Measurements from ENCODE around the gene CIBAR2.

The CIBAR2 gene

DNA sequence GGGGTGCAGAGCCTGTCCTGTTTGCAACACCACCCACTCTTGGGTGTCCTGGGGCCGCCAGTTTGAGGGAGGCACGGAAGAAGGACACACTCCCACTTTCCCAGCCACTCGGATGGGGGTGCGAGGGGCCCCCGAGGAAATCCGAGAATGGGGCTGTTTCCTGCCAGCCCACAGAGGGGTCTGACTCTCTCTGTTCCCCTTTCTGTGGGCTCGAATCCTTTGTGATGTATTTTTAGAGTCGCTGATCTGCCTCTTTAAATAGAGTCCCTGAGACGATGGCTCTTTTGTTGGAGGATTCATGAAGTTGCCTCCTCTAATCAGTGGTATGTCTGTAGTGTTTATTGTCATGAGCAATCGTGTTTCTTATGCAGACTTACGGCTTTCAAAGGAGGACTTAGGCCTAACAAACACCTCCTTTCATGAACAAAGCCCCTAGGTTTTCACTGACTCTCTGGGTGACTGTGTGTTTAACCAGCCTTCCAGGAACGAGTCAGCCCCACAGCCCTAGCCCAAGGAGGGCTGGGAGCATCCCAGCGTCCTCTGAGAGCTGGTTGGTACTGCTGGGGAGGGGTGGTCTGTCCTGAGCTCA, 29.1 kb downstream of the CIBAR2 start:
- no peak for DNase-seq (ENCODE audit: low read depth, low spot score)

DNA sequence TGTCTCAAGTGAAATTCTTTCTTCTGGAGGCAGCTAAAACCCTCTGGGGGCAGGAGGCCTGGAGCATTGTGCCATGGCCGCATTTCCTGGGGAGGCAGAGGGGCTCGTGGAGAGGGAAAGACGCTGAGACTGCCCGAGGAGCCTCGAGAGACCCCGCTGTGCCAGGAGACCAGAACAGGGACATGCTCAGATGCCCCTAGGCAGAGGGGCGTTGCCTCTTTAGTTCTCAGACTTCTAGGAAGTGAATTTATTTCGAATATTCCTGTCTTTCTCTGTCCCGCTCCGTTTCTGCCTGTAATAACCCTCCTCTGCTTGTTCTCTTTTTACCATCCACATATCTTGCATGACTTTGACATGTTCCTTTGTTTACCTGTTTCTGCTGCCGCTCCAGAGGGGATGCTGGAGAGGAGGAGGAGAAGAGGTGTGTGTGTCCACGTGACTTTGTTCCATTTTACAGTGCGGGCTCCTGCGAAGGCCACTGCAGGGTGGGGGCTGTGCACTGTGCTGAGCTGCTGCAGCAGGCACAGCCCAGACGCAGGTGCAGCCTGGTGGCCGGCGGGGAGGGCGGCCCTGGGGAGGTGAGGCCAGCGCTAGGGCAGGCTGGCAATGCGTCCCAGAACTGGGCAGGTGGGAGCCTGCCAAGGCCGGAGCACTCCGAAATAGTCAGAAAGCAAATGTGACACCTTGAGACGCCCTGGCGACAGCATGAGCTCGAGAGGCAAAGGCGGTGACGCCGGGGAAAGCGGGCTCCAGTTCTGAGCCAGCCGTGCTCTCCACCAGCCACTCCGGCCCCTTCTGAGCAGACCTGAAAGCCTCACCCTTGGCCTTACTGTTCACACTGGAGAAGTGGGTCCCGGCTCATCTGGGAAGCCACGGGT, 29.9 kb downstream of the CIBAR2 start:
- no peak for DNase-seq (ENCODE audit: low read depth, low spot score)

DNA sequence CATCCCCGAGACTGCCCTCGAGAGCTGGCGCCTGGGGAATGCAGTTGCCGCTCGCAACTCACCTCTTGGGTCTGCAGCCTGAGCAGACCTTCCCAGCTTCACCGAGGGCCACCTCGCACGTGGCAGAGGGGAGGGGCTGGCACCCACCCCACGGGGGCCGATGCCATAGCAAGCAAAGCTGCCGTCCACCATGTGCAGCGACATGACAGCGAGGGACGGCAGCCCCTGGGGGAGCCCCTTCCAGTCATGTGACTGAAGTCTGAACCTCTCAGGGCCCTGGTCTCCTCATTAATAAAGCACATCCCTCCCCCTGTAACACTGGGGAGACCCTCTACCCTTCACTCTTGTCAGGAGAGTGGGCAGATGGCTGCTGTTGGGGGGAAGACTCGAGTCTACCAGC, 30.5 kb downstream of the CIBAR2 start:
- no peak for DNase-seq (ENCODE audit: low read depth, low spot score)

DNA sequence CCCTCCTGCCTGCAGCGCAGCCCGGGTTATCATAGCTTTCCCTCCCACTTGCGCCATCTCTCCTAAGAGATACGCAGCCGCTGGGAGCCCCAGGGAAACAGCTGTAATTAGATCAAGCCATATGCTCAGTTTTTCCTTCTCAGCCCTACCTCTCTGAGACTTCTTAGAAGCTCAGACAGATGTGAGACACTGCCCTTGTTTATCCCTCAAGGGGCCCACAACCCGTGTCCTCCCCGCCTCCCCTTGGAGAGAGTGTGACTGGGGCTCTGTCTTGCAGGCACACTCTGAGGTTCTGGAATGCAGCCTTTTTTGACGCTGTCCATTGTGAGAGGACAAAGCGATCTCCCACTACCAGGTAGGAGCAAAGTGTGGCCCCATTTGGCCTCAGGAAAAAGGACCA, 31.2 kb downstream of the CIBAR2 start:
- no peak for DNase-seq (ENCODE audit: low read depth, low spot score)

DNA sequence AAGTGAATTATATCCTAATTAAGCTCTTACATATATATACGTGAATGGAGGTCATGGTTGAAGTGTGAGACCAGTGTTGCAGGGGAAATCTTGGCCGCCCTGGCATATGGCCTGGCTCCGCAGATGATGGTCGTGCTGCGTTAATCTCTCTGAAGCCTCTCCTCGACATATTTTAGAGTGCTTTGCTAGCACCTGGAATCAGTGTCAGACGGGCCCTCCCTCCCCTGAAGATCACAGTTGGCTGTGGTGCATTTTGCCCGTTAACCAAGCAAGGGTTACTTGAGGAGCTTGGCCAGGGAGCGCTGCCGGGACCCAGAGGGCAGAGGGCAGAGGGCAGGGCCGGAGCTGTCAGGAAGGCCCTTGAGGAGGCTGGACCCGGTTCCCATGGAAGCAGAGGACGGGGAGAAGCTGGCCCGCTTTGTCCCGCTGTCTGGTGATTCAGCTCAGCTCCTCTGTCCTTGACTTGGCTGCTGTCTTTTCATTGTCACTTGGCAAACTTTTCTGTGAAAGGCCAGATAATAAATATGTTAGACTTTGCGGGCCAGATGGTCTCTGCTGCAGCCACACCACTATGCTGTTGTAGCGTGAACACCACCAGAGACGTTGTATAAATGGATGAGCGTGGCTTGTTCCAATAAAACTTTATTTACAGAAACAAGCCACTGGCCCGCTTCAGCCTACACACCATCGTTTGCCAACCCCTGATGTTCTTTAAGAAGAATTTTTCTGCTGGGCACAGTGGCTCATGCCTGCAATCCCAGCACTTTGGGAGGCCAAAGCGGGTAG, 32.3 kb downstream of the CIBAR2 start:
- DNase-seq (ENCODE audit: low read depth, low spot score) = no peak

DNA sequence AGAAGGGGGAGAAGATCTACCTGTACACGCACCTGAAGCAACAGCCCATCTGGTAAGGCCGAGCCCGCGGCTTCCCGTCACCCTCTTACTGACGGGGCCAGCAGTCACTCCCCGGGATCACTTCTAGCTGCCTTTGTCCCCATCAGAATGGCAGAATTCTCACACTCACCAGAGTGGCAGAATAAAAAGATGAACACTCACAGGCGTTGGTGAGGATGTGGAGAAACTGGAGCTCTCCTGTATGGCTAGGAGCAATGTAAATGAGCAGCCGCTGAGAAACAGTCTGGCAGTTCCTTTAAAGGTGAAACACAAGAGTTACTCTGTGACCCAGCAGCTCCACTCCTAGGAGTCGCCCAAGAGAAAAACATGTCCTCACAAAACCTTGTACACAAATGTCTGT, 33.3 kb downstream of the CIBAR2 start:
- no peak for DNase-seq (ENCODE audit: low read depth, low spot score)

DNA sequence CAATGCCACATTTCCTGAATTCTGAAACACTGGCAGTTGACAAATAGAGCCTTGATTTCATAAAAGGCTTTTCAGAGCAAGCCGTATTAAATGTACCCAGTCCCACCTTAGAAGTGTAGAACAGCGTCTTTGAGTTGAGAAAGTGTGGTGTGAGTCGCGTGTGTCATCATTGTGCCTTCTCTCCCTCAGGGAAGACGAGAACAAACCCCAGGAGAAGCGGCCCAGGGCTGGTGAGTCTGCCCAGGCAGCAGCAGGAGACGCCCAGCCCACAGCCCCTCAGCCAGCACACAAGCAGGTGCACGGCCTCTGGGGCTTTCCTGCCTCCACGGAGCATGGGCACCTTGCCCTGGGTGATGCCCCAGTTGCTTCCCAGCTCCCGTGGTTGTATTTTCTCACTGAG, 34.0 kb downstream of the CIBAR2 start:
- DNase-seq (ENCODE audit: low read depth, low spot score) = no peak

DNA sequence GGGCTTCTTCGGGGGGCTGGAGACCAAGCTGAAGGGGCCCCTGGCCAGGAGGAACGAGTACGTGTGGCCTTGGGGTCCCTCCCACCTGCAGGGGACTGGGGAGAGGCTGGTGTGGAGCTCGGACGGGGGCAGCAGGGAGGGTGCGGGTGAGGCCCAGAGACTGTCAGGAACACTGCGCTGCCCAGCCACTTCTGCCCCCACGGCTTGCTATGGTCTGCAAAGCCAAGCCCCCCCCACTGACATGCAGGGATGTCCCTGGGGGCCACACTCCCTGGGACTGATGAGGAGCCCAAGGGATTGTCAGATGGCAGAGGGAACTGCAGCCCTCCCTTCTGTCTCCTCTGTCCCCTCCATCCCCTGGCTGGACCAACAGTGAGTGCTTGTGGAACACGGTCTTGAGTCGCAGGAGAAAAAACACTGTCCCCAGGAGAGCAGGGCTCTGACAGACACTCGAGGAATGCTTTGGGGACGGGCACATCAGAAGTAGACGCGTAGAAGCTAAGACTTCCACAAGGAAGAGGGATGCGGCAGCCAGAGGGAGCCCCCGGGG, 34.6 kb downstream of the CIBAR2 start:
- no peak for DNase-seq (ENCODE audit: low read depth, low spot score)

DNA sequence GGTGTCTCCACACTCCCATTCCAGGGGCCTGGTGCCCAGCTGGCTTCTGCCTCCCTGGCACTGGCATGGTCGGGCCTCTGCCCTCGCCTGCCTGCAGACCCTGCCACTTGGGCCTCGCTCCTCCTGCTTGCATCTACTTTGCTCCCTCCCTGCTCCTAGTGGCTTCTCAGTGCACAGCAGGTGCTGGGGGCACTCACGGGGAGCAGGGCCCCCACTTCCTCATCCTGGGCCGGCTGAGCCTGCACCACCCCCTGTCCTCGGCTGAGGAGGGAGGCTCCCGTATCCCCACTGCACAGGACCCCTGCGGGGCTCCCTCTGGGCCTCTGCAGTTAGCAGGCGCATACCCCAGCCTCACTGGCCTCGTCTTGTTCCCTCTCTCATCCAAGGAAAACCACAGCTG, 35.2 kb downstream of the CIBAR2 start:
- no peak for DNase-seq (ENCODE audit: low read depth, low spot score)

DNA sequence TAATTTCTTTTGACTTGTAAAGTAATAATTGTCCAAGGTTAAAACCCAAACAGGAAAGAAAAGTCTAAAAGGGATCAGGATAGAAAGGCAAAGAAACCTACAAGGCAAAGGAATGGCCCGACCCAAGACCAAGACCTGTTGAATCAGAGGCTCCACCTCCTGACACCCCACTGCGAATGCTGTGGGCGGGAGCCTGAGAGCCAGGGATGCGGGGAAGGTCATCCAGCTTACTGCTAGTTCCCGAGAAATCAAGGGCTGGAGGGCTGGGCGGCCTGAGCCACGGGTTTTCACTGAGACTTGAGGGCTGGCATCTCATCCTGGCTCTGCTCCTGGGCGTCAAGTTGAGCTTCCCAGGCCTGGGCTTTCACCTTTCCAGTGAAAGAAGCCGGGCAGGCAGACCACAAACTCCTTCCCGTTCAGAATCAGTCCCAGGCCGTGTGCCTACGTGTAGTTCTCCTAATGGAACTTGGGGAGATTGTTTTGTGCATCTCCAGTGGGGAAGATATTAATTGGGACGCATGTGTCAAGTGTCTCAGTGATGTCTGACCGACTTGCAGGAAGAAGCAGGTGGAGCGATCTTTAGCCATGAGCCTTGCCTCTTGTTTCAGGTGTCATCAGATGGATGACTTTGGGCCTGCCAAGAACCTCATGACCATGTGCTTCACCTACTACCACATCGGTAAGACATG, 36.9 kb downstream of the CIBAR2 start:
- DNase-seq (ENCODE audit: low read depth, low spot score) = no peak

DNA sequence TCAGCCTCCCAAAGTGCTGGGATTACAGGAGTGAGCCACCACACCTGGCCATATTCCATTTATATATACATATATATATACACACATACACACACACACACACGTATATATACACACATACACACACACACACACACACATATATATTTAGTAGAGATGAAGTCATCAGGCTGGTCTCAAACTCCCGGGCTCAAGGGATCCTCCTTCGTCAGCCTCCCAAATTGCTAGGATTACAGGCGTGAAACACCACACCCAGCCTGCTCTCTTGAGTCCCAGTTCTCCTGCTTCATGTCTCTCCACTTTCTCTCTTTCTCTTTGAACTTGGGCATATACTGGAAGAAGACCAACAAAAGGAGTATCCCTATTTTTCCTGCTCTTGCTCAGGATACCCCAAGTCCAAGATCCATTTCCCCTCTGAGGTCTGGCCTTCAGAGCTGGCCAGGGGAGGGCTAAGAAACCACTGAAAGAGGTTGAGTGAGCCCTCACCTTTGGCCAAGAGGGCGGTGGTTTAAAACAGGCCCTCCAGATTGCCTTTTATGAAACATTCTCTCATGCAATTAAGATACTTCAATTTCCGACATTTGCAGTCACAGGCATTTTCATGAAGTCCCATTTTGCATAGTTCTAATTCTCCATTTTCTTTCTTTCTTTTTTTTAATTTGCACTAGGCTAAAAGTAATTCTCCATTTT, 37.9 kb downstream of the CIBAR2 start:
- DNase-seq (ENCODE audit: low read depth, low spot score) = no peak

DNA sequence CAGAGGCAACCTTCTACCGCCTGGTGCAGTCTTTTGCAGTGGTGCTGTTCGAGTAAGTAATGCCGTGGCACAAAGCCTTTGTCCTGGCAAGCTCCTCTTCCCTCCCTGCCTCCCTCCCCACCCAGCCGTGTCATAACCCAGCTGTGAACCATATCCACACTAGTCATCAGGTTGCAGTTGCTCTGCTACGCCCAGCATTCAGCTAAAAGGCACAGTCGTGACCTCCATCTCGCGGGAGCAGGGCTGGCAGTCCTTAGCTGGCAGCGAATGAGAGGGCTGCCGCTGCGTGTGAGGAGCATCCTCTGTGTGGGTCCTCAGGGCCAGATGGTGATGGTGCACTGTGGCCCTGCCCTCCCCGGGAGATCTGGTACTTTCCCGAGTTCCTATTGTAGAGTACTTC, 39.3 kb downstream of the CIBAR2 start:
- DNase-seq (ENCODE audit: low read depth, low spot score) = no peak

DNA sequence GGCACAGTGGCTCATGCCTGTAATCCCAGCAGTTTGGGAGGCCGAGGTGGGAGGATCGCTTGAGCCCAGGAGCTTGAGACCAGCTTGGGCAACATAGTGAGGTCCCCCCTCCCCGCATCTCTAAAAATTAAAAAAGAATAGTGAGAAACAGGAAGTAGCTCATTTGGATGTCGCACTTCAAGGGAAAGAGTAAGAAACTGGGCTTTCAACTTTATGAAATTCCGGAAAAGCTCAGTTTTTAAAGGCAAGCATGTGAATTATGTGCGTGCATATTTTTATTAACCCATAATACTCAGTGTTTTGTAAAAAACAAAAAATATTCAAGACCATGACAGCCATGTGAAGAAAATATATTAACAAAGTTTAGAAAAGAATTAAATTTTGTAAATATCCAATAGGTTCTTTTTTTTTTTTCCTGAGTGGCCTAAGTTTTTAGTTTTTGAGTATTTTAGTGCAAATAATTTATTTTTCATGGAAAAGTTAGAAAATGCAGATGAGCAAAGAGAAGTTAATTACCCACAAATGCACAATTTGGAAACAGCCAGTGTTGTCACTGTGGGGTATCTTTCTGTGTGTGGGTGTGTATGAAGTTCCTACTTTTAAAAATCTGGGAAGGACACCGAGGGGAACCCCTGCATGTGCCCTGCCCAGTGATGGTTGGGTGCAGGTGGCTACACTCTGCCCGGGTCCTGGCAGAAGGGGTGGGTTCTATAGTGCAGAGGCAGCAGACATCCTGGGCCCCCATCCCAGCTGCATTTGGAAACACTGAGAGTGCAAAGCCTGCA, 40.0 kb downstream of the CIBAR2 start:
- DNase-seq (ENCODE audit: low read depth, low spot score) = no peak

DNA sequence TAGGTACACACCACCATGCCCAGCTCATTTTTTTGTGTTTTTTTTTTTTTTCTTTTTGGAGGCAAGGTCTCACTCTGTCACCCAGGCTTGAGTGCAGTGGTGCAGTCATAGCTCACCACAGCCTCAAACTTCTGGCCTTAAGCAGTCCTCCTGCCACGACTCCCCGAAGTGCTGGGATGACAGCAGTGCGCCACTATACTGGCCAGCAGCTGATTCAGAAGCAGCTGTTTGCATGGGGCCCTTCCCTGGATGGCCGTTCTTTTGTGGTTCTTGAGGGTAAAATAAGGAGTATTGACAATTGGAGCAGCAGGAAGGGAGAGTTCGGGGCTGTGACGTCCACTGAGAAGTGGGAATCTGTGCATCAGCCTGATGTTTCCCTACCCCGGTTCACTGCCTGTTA, 43.1 kb downstream of the CIBAR2 start:
- no peak for DNase-seq (ENCODE audit: low read depth, low spot score)

DNA sequence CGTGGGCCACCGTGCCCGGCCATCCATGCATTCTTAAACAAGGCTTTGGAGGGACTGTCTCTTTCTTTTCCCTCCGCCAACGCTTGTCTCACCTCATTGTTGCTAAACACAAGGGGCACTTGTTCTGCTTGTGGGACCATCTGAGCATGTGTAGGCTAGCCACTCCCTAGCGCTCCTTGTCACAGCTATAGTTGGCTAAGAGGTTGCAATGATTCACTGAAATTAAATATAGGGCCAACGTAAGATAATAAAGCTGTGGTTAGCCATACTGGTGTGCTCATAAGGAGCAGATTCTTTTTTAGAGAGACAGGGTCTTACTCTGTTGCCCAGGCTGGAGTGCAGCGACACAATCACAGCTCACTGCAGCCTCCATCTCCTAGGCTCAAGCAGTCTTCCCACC, 43.5 kb downstream of the CIBAR2 start:
- DNase-seq (ENCODE audit: low read depth, low spot score) = no peak

DNA sequence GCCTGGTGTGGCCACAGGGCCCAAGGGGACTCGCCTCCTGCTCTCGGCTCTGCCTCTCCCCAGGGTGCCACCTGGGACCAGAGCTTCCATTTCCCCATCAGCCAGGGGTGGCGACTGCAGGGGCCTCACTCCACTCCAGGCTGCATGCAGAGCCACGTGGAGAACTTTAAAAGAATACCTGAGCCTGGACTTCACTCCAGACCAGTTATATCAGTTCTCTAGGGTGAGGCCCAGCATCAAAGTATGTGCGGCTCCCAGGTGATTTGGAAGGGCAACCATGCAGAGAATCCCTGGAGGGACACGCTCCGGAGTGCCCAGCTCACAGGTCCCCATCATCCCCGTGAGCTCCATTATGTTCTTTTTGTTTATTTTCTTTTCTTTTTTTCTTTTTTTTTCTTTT, 44.8 kb downstream of the CIBAR2 start:
- DNase-seq (ENCODE audit: low read depth, low spot score) = no peak

DNA sequence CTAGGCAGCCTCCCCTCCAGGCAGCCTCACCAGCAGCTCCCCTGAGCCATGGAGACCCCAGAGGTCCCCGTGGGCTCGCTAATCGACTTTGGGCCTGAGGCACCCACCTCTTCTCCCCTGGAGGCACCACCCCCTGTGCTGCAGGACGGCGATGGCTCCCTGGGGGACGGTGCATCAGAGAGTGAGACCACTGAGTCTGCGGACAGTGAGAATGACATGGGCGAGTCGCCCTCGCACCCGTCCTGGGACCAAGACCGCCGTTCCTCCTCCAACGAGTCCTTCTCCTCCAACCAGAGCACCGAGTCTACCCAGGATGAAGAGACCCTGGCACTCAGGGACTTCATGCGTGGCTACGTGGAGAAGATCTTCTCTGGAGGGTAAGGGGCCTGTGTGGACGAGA, 45.2 kb downstream of the CIBAR2 start:
- DNase-seq (ENCODE audit: low read depth, low spot score) = no peak

DNA sequence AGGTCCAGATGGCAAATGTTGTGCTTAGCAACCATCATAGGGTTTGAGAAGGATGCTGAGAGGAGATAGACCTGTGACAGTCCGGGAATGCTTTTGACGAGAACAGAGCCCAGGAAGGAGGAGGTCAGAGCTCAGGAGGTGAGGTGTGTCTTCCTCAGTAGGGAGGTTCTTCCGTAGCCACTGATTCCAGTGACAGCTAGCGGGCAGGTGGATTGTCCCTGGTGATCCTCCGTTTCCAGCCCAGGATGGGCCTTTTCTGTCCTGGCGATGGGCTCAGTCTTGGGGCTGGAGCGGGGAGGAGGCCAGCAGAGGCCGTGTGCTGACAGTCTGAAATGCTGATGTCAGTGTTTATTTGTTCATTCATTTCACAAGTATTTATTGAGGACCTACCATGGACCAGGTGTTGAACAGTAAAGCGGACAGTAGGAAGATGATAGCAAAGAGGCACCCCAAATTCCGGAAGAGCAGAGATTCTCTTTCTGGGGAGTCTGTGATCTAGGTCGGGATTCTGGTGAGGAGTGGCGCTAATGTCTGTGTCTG, 45.9 kb downstream of the CIBAR2 start:
- no peak for DNase-seq (ENCODE audit: low read depth, low spot score)

DNA sequence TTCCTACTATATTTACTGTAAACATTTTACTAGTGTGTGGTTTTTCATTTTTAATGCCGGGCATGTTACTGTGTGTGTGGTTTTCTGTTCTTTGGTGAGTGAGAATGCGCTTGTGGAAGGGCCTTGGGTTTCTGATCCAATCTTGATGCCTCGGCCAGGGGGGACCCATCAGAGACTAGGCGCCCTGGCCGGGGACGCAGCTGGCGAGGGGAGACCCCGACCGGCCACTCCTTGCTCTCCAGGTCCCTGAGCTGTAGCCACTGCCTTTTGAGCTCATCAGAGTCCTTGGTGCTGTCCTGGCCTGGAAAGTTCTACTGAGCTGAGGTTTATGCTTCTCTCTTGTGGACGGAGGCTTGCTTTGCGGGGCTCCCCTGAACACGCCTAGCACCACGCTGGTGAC, 47.2 kb downstream of the CIBAR2 start:
- DNase-seq (ENCODE audit: low read depth, low spot score) = no peak

DNA sequence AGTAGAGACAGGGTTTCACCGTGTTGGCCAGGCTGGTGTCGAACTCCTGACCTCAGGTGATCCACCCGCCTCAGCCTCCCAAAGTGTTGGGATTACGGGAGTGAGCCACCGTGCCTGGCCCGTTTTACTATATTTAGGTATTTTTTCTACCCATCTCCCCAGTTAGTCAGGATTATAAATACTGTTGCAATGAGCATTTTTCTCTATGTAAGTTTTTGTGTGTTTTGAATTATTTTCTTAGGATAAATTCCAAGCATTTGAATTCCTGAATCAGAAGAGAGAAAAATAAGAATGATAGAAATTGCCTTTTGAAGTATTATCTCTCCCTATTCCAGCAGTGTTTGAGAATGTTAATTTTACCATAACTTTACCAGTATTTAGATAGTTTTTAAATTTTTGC, 48.1 kb downstream of the CIBAR2 start:
- DNase-seq (ENCODE audit: low read depth, low spot score) = no peak
